GM19372 (cell line): ENCODE data around the gene PRKAG1.

Experiments used
- ATAC-seq: cut with Tn5 transposase; IDR thresholded peaks from one replicate; pipeline ENCODE4 v1.9.1; 2021; ENCODE audit warnings: mild to moderate bottlenecking, low read depth, moderate library complexity; ENCODE audit not compliant: unreplicated experiment

Gene PRKAG1

GRCh38 chr12:49050507-49051372, 32.2 kb upstream of the PRKAG1 start:
- no peak for ATAC-seq

- ATAC-seq: no peak
These were observed 31.1 kb upstream of the PRKAG1 start for GRCh38 chr12:49049566-49050224.

- no peak for ATAC-seq
These were observed 30.4 kb upstream of the PRKAG1 start for GRCh38 chr12:49048953-49049352.

- no peak for ATAC-seq
These were observed 27.7 kb upstream of the PRKAG1 start for GRCh38 chr12:49046129-49046895.

GRCh38 chr12:49044660-49045059, 26.1 kb upstream of the PRKAG1 start:
- ATAC-seq: no peak

GRCh38 chr12:49043856-49044258, 25.3 kb upstream of the PRKAG1 start:
- ATAC-seq: no peak

- ATAC-seq: no peak
These were observed 24.7 kb upstream of the PRKAG1 start for GRCh38 chr12:49043241-49043640.

GRCh38 chr12:49041881-49042484, 23.4 kb upstream of the PRKAG1 start:
- no peak for ATAC-seq

- no peak for ATAC-seq
These were observed 22.7 kb upstream of the PRKAG1 start for GRCh38 chr12:49041036-49041880.

GRCh38 chr12:49040364-49040855, 21.8 kb upstream of the PRKAG1 start:
- ATAC-seq: no peak

- no peak for ATAC-seq
These were observed 21.1 kb upstream of the PRKAG1 start for GRCh38 chr12:49039421-49040363.

- no peak for ATAC-seq
These were observed 19.8 kb upstream of the PRKAG1 start for GRCh38 chr12:49038291-49038955.

- no peak for ATAC-seq
These were observed 19.3 kb upstream of the PRKAG1 start for GRCh38 chr12:49037947-49038237.

GRCh38 chr12:49037111-49037946, 18.8 kb upstream of the PRKAG1 start:
- ATAC-seq: no peak

- no peak for ATAC-seq
These were observed 17.5 kb upstream of the PRKAG1 start for GRCh38 chr12:49036029-49036428.

- no peak for ATAC-seq
These were observed 15.7 kb upstream of the PRKAG1 start for GRCh38 chr12:49034286-49034622.

- no peak for ATAC-seq
These were observed 15.2 kb upstream of the PRKAG1 start for GRCh38 chr12:49033611-49034285.
